ENCODE results near the gene KCNN4. TPM values are rescaled to one million over a fixed set of nuclear protein-coding genes. Genes with fewer than 3 reads are reported as not detected.
A peak's percentile ranks its signal among the peaks of the same experiment; 100 is the strongest.
"Not testable (repeated sequence)": the region's sequence is repeated elsewhere in the genome, so short reads cannot be mapped to it uniquely, and the experiment has no call there.

Gene KCNN4
- 10 to 100 TPM; 21.9 to 90.1 (median 37.6) TPM for total RNA-seq
- total RNA-seq (2013), result 17.0 TPM
- 7.0 to 142 (median 35.2) reads per million in 29 experiments for total RNA-seq

GRCh38 chr19:43780706-43781525 lies at the start of gene KCNN4:
TSS of gene KCNN4 (minus strand) at chr19:43780973. CDS start at chr19:43780861, 112 bp downstream.
- Histone ChIP-seq H3K9me3 (no peaks in the 10 kb centered on the region), H3K27ac (ENCODE audit: low read length) (peak within 1 kb of the TSS; percentile 68), H3K4me1 (ENCODE audit: control insufficient read depth in 1 of 2, extremely low read depth in 1 of 2, insufficient read depth in 2 of 2, low read length in 2 of 2) (peaks cover 37 to 93% of the 10 kb centered on the region in 2 experiments), H3K4me3 (ENCODE audit: control insufficient read depth in 1 of 2, extremely low read depth in 1 of 2, low read length in 1 of 2) (peak within 1 kb of the TSS; percentile 55 to 68), H3K27me3 (replicated peaks in 1 of 2; ENCODE audit: control insufficient read depth in 2 of 2, extremely low read depth in 1 of 2, insufficient read depth in 2 of 2, low read length in 1 of 2) (no peaks in the 10 kb centered on the region), H3K36me3 (ENCODE audit: control insufficient read depth in 2 of 2, extremely low read depth in 1 of 2, insufficient read depth in 1 of 2, low read length in 1 of 2) (no peaks in the 10 kb centered on the region)
- peak; percentile 57 to 63 (median 60) for ATAC-seq (replicated peaks in 1 of 4)
- H3K27ac Mint-ChIP-seq, result peak within 1 kb of the TSS; percentile 86 to 95
- no peaks in the 10 kb centered on the region for H3K36me3 Mint-ChIP-seq
- POLR2A ChIA-PET, result interaction anchor here in 1 of 2 donors (0.6 kb wide), 1 partner anchor 131 kb away, joined by 3 read pairs; no protein-coding TSS in a partner anchor
- 5% methylated on average over 15 of the region's 19 CpGs for WGBS (ENCODE audit: insufficient coverage)
- H3K4me3 Mint-ChIP-seq, result peak within 1 kb of the TSS; percentile 73 to 83 (median 82)
- H3K27me3 Mint-ChIP-seq, result no peaks in the 10 kb centered on the region
- peak in 28 of 35 experiments; percentile 19 to 64 (median 42) for DNase-seq
- CTCF ChIA-PET, result no interaction called here
- no peaks in the 10 kb centered on the region for H3K9me3 Mint-ChIP-seq
- peaks cover 82 to 87% (median 84%) of the 10 kb centered on the region in 3 donors for H3K4me1 Mint-ChIP-seq

DNA sequence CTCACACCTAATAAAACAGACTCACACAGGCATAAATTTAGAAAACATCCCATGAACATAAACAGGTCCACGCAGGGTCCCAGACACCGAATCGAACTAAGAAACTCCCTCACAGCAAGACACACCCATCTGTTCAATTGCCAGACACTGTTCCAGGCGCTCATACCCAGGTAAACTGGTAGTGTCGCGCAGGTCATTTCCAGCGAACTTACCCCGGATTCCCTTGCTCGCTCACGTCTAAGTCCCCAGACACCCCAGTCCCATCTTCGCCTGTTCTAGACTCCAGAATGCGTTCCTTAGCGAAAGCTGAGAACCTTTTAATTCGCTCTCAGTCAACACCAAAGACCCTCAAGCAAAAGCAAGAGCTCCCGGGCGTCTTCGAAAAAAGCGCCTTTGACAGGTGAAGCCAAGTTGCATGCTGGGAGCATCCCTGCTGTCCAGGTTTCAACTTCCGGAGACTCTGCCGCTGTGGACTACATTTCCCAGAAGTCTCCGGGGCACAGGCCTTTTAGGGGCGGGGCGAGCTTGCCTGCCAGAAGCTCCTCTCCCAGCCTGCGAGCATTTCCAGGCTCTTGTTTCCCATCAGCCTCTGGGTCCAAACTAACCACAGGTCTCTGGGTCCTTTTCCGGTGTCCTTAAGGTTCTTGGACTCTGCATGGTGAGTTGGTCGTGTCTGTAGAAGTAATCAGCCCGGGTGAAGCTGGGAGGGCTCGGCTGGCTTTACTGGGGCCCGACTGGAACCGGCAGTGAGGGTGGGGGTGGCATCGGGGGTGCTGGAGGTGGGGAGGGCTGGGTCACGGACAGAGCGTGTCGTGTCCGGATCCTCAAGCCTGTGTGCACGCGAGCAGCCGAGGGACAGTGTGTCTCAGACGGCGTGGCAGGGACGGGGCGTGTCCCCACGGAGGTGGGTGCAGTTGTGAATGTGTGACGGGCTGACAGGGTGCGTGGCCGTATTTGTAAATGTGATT lies 46.3 kb upstream of the KCNN4 start, which contains the start of gene ZNF283:
Gene ZNF283, plus strand, starts transcription at position 535 of the 968 bp plus-strand sequence. CDS start 6,184 bp downstream, outside the sequence.
- Mint-ChIP-seq H3K36me3 (peaks cover 21% of the 10 kb centered on the region), H3K4me1 (peaks cover 19 to 21% (median 19%) of the 10 kb centered on the region in 3 donors), H3K27ac (peak within 1 kb of the TSS; percentile 52 to 72), H3K4me3 (peak within 1 kb of the TSS; percentile 88 to 90 (median 89)), H3K27me3 (peaks cover 0 to 7% of the 10 kb centered on the region in 2 donors), H3K9me3 (peaks cover 2 to 7% (median 3%) of the 10 kb centered on the region in 3 donors)
- CTCF ChIA-PET, result interaction anchor here (0.6 to 0.9 kb wide), 4 partner anchors 10 to 363 kb away, joined by 3 read pairs; no protein-coding TSS in a partner anchor
- peak; percentile 94 to 99 (median 96) for ATAC-seq (replicated peaks in 1 of 4)
- H3K27ac ChIP-seq (ENCODE audit: low read length), result no peak within 1 kb of the TSS
- peak within 1 kb of the TSS; percentile 73 to 86 for H3K4me3 ChIP-seq (ENCODE audit: control insufficient read depth in 1 of 2, extremely low read depth in 1 of 2, low read length in 1 of 2)
- H3K9me3 ChIP-seq, result no peaks in the 10 kb centered on the region
- peaks cover 4 to 10% of the 10 kb centered on the region in 2 donors for H3K36me3 ChIP-seq (ENCODE audit: control insufficient read depth in 2 of 2, extremely low read depth in 1 of 2, insufficient read depth in 1 of 2, low read length in 1 of 2)
- WGBS (ENCODE audit: insufficient coverage), result 14% methylated on average over 43 of the region's 46 CpGs
- POLR2A ChIA-PET, result no interaction called here
- peak; percentile 54 to 85 (median 68) for DNase-seq
- H3K27me3 ChIP-seq (replicated peaks in 1 of 2; ENCODE audit: control insufficient read depth in 2 of 2, extremely low read depth in 1 of 2, insufficient read depth in 2 of 2, low read length in 1 of 2), result peaks cover under 1 to 6% of the 10 kb centered on the region in 2 experiments
- H3K4me1 ChIP-seq (ENCODE audit: control insufficient read depth in 1 of 2, extremely low read depth in 1 of 2, insufficient read depth in 2 of 2, low read length in 2 of 2), result peaks cover 2 to 12% of the 10 kb centered on the region in 2 experiments

GRCh38 chr19:43824572-43824971 lies 43.8 kb upstream of the KCNN4 start:
- DNase-seq; H3K9me3 ChIP-seq; ATAC-seq (replicated peaks in 1 of 4); H3K36me3 Mint-ChIP-seq; H3K36me3 ChIP-seq (ENCODE audit: control insufficient read depth in 2 of 2, extremely low read depth in 1 of 2, insufficient read depth in 1 of 2, low read length in 1 of 2); H3K4me3 Mint-ChIP-seq; H3K27ac Mint-ChIP-seq; H3K4me3 ChIP-seq (ENCODE audit: control insufficient read depth in 1 of 2, extremely low read depth in 1 of 2, low read length in 1 of 2); H3K9me3 Mint-ChIP-seq; POLR2A ChIA-PET; CTCF ChIA-PET; H3K27ac ChIP-seq (ENCODE audit: low read length): not testable (repeated sequence)
- peaks cover 6 to 20% of the 10 kb centered on the region in 2 experiments for H3K4me1 ChIP-seq (ENCODE audit: control insufficient read depth in 1 of 2, extremely low read depth in 1 of 2, insufficient read depth in 2 of 2, low read length in 2 of 2)
- H3K27me3 ChIP-seq (replicated peaks in 1 of 2; ENCODE audit: control insufficient read depth in 2 of 2, extremely low read depth in 1 of 2, insufficient read depth in 2 of 2, low read length in 1 of 2), result peaks cover 9 to 18% of the 10 kb centered on the region in 2 experiments
- Mint-ChIP-seq H3K27me3 (peaks cover 14 to 23% of the 10 kb centered on the region in 2 donors), H3K4me1 (peaks cover 29 to 32% (median 29%) of the 10 kb centered on the region in 3 donors)
- 49% methylated on average over 3 of the region's 4 CpGs for WGBS (ENCODE audit: insufficient coverage)

- Histone ChIP-seq H3K27me3 (replicated peaks in 1 of 2; ENCODE audit: control insufficient read depth in 2 of 2, extremely low read depth in 1 of 2, insufficient read depth in 2 of 2, low read length in 1 of 2) (peaks cover 9 to 23% of the 10 kb centered on the region in 2 experiments), H3K4me1 (ENCODE audit: control insufficient read depth in 1 of 2, extremely low read depth in 1 of 2, insufficient read depth in 2 of 2, low read length in 2 of 2) (peaks cover 6 to 20% of the 10 kb centered on the region in 2 experiments)
- H3K27ac Mint-ChIP-seq; CTCF ChIA-PET; ATAC-seq (replicated peaks in 1 of 4); DNase-seq; H3K9me3 ChIP-seq; POLR2A ChIA-PET; H3K27ac ChIP-seq (ENCODE audit: low read length); H3K9me3 Mint-ChIP-seq; H3K4me3 Mint-ChIP-seq; H3K36me3 Mint-ChIP-seq; H3K4me3 ChIP-seq (ENCODE audit: control insufficient read depth in 1 of 2, extremely low read depth in 1 of 2, low read length in 1 of 2); H3K36me3 ChIP-seq (ENCODE audit: control insufficient read depth in 2 of 2, extremely low read depth in 1 of 2, insufficient read depth in 1 of 2, low read length in 1 of 2): not testable (repeated sequence)
- no CpG with 5 or more reads among the region's 3 CpGs for WGBS (ENCODE audit: insufficient coverage)
- Mint-ChIP-seq H3K4me1 (peaks cover 29 to 32% (median 29%) of the 10 kb centered on the region in 3 donors), H3K27me3 (peaks cover 14 to 28% of the 10 kb centered on the region in 2 donors)
These were observed 43.1 kb upstream of the KCNN4 start for GRCh38 chr19:43823856-43824255.

GRCh38 chr19:43820884-43821215 lies 40.1 kb upstream of the KCNN4 start:
- CTCF ChIA-PET, result no interaction called here
- H3K4me1 ChIP-seq (ENCODE audit: control insufficient read depth in 1 of 2, extremely low read depth in 1 of 2, insufficient read depth in 2 of 2, low read length in 2 of 2), result peaks cover 4 to 8% of the 10 kb centered on the region in 2 experiments
- Mint-ChIP-seq H3K27ac (no peak overlapping the region), H3K4me3 (peak overlapping the region; percentile 82 to 86 (median 85)), H3K36me3 (peaks cover 4% of the 10 kb centered on the region), H3K4me1 (peaks cover 10 to 12% (median 11%) of the 10 kb centered on the region in 3 donors), H3K9me3 (no peaks in the 10 kb centered on the region), H3K27me3 (peaks cover 27 to 35% of the 10 kb centered on the region in 2 donors)
- POLR2A ChIA-PET, result interaction anchor here in 1 of 2 donors (0.7 kb wide), 1 partner anchor 258 kb away, joined by 3 read pairs; no protein-coding TSS in a partner anchor
- WGBS (ENCODE audit: insufficient coverage), result no CpG with 5 or more reads among the region's 5 CpGs
- DNase-seq (no peak), ATAC-seq (replicated peaks in 1 of 4) (peak in 1 of 4 experiments; percentile 4)
- H3K9me3 ChIP-seq, result no peaks in the 10 kb centered on the region
- no peak overlapping the region for H3K27ac ChIP-seq (ENCODE audit: low read length)
- no peaks in the 10 kb centered on the region for H3K36me3 ChIP-seq (ENCODE audit: control insufficient read depth in 2 of 2, extremely low read depth in 1 of 2, insufficient read depth in 1 of 2, low read length in 1 of 2)
- H3K4me3 ChIP-seq (ENCODE audit: control insufficient read depth in 1 of 2, extremely low read depth in 1 of 2, low read length in 1 of 2), result peak overlapping the region in 1 of 2 donors; percentile 50
- H3K27me3 ChIP-seq (replicated peaks in 1 of 2; ENCODE audit: control insufficient read depth in 2 of 2, extremely low read depth in 1 of 2, insufficient read depth in 2 of 2, low read length in 1 of 2), result peaks cover 9 to 23% of the 10 kb centered on the region in 2 experiments
